ENCODE results near the gene TPP1.

Gene TPP1

DNA sequence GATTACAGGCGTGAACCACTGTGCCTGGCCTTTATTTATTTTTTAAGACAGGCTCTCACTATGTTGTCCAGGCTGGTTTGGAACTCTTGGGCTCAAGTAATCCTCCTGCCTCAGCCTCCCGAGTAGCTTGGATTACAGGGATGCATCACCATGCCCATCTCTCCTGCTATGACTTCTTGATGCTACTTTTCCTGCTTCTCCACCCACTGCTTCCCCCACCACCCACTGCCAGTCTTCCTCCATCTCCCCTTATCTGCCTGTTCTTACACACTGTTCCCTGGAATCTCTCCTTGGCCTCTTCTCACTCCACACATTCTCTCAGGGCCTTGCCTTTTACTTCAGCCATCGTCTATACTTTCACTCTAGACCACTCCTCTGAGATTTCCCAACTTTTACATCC, 17.3 kb upstream of the TPP1 start:
- Histone ChIP-seq H2AFZ (ENCODE audit: low read length) (no peak overlapping the region), H3K79me2 (ENCODE audit: insufficient read depth, low read length) (no peaks in the 10 kb centered on the region), H3F3A (ENCODE audit: low read depth) (no peaks in the 10 kb centered on the region), H3K36me3 (ENCODE audit: insufficient read depth, low read length) (no peaks in the 10 kb centered on the region), H3K9me2 (replicated peaks; ENCODE audit: low read depth, low read length) (no peaks in the 10 kb centered on the region), H3K9me3 (ENCODE audit: insufficient read depth, low read depth, low read length) (no peaks in the 10 kb centered on the region), H3K4me2 (ENCODE audit: low read depth, low read length, poor library complexity, severe bottlenecking) (no peak overlapping the region), H3K27me3 (ENCODE audit: insufficient read depth, low read length, poor library complexity, severe bottlenecking) (no peaks in the 10 kb centered on the region), H3K4me3 (ENCODE audit: low read length, poor library complexity, severe bottlenecking) (no peak overlapping the region), H4K20me1 (ENCODE audit: insufficient read depth, low read length, poor library complexity, severe bottlenecking) (no peaks in the 10 kb centered on the region), H3K9ac (ENCODE audit: low read depth, low read length, poor library complexity, severe bottlenecking) (no peak overlapping the region), H3K4me1 (ENCODE audit: insufficient read depth, low read length, poor library complexity, severe bottlenecking) (peaks cover 16% of the 10 kb centered on the region)
- no peak for TF ChIP-seq EZH2phosphoT487 (IDR thresholded peaks at IDR 0.05; ENCODE audit: borderline replicate concordance)
- TF ChIP-seq, protein P1, sequence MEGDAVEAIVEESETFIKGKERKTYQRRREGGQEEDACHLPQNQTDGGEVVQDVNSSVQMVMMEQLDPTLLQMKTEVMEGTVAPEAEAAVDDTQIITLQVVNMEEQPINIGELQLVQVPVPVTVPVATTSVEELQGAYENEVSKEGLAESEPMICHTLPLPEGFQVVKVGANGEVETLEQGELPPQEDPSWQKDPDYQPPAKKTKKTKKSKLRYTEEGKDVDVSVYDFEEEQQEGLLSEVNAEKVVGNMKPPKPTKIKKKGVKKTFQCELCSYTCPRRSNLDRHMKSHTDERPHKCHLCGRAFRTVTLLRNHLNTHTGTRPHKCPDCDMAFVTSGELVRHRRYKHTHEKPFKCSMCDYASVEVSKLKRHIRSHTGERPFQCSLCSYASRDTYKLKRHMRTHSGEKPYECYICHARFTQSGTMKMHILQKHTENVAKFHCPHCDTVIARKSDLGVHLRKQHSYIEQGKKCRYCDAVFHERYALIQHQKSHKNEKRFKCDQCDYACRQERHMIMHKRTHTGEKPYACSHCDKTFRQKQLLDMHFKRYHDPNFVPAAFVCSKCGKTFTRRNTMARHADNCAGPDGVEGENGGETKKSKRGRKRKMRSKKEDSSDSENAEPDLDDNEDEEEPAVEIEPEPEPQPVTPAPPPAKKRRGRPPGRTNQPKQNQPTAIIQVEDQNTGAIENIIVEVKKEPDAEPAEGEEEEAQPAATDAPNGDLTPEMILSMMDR (conservative IDR thresholded peaks at IDR 0.05; ENCODE audit: low read length) = no peak

DNA sequence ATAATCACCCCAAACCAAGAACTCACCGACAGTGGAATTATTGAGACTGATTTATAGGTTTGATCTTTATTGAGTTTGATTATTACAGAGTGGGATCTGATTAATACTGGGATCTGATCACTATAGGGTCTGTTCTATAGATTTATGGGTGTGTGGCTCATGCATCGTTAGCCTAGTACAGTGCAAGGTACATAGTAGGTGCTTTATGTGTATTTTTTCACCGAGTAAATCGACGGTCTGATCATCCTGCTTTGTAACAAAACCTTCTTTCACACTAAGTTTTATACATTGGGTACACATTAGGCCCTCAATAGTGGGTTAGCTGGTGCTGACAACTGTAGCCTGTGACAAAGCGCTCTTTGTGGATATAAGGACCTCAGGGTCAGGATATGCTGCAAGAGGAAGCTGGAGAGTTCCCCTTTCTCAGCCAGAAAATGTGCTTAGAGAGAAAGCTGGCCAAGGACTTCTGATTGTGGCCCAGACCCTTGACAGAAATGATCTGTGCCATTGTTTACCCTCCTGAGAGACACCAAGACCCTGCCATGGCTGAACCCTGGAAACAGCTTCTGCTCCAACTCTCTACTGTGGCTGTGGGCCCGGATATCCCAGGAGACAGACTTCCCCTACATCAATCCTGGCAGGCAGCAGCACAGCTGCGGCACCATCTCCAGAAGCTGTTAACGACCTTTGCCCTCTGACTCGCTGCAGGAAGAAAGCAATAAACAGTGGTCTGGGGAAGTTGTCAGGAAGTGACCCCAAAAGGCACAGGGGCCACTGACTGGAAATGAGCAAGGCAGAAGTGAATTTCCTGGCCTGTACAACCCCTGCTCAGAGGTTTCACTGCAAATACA, 16.1 kb upstream of the TPP1 start:
- peak overlapping the region; percentile 50; the same call in 1 of the 2 replicates for H2AFZ ChIP-seq (ENCODE audit: low read length)
- H3K4me2 ChIP-seq (ENCODE audit: low read depth, low read length, poor library complexity, severe bottlenecking) = peak overlapping the region; percentile 38
- H3K9ac ChIP-seq (ENCODE audit: low read depth, low read length, poor library complexity, severe bottlenecking) = peak overlapping the region; percentile 13
- H3F3A ChIP-seq (ENCODE audit: low read depth) = no peaks in the 10 kb centered on the region
- no peak for TF ChIP-seq EZH2phosphoT487 (IDR thresholded peaks at IDR 0.05; ENCODE audit: borderline replicate concordance)
- TF ChIP-seq, protein P1 (conservative IDR thresholded peaks at IDR 0.05; ENCODE audit: low read length) = no peak
- H3K79me2 ChIP-seq (ENCODE audit: insufficient read depth, low read length) = no peaks in the 10 kb centered on the region
- no peaks in the 10 kb centered on the region for H3K9me3 ChIP-seq (ENCODE audit: insufficient read depth, low read depth, low read length)
- no peaks in the 10 kb centered on the region for H3K36me3 ChIP-seq (ENCODE audit: insufficient read depth, low read length)
- no peaks in the 10 kb centered on the region for H4K20me1 ChIP-seq (ENCODE audit: insufficient read depth, low read length, poor library complexity, severe bottlenecking)
- no peak overlapping the region for H3K4me3 ChIP-seq (ENCODE audit: low read length, poor library complexity, severe bottlenecking)
- no peaks in the 10 kb centered on the region for H3K27me3 ChIP-seq (ENCODE audit: insufficient read depth, low read length, poor library complexity, severe bottlenecking)
- H3K9me2 ChIP-seq (replicated peaks; ENCODE audit: low read depth, low read length) = no peaks in the 10 kb centered on the region
- peaks cover 16% of the 10 kb centered on the region for H3K4me1 ChIP-seq (ENCODE audit: insufficient read depth, low read length, poor library complexity, severe bottlenecking)

DNA sequence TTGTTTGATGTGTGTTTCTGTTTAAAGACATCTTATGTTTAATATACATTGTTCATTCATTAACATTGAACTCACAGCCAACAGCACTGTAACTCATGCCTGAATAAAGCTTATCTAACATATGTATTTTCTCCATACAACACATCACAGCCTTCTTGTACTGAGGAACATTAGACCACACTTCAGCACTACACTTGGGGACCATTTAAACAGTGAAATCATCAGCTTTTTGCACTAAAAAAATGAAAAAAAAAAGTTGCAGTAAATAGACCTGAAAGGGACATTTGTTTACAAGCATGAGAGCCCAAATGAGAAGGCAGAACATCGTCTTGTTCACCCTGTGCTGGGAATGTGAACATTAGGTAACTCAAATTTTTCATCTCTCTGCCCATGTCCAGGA, 15.3 kb upstream of the TPP1 start:
- Histone ChIP-seq H3K27me3 (ENCODE audit: insufficient read depth, low read length, poor library complexity, severe bottlenecking) (no peaks in the 10 kb centered on the region), H3K9me2 (replicated peaks; ENCODE audit: low read depth, low read length) (no peaks in the 10 kb centered on the region), H4K20me1 (ENCODE audit: insufficient read depth, low read length, poor library complexity, severe bottlenecking) (no peaks in the 10 kb centered on the region), H3K4me2 (ENCODE audit: low read depth, low read length, poor library complexity, severe bottlenecking) (no peak overlapping the region), H3K9me3 (ENCODE audit: insufficient read depth, low read depth, low read length) (no peaks in the 10 kb centered on the region), H2AFZ (ENCODE audit: low read length) (no peak overlapping the region), H3K4me3 (ENCODE audit: low read length, poor library complexity, severe bottlenecking) (no peak overlapping the region), H3K79me2 (ENCODE audit: insufficient read depth, low read length) (no peaks in the 10 kb centered on the region), H3K4me1 (ENCODE audit: insufficient read depth, low read length, poor library complexity, severe bottlenecking) (peaks cover 15% of the 10 kb centered on the region), H3K36me3 (ENCODE audit: insufficient read depth, low read length) (no peaks in the 10 kb centered on the region), H3F3A (ENCODE audit: low read depth) (no peaks in the 10 kb centered on the region), H3K9ac (ENCODE audit: low read depth, low read length, poor library complexity, severe bottlenecking) (no peak overlapping the region)
- TF ChIP-seq, protein P1 (conservative IDR thresholded peaks at IDR 0.05; ENCODE audit: low read length) = no peak
- TF ChIP-seq EZH2phosphoT487 (IDR thresholded peaks at IDR 0.05; ENCODE audit: borderline replicate concordance) = no peak

Measured in Loucy (cell line).